ENCODE data around the gene NUMA1.

DNA sequence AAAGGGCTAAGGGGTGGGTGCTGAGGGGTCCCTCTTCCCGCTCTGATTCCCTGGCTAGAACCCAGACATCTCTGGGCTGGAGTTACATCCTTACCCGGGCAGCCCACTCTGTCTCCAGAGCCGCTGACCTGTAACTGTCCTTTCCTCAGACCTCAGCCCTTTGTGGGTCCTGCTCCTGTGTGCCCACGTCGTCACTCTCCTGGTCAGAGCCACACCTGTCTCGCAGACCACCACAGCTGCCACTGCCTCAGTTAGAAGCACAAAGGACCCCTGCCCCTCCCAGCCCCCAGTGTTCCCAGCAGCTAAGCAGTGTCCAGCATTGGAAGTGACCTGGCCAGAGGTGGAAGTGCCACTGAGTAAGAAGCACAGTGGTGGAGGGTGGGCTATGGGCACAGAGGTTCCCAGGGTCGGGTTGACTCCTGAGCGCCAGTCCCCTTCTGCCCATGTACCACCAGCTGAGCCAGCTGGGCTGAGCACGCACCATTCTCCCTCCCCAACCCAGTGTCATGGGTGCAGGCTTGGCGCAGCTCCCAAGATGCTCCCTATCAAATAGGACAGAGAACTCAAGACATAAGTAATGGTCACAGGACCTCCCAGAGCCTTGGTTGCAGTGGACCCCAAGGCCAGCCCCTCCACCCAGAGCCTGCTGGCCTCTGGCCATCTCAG lies 80.0 kb downstream of the NUMA1 start:
- TF ChIP-seq, protein P1, sequence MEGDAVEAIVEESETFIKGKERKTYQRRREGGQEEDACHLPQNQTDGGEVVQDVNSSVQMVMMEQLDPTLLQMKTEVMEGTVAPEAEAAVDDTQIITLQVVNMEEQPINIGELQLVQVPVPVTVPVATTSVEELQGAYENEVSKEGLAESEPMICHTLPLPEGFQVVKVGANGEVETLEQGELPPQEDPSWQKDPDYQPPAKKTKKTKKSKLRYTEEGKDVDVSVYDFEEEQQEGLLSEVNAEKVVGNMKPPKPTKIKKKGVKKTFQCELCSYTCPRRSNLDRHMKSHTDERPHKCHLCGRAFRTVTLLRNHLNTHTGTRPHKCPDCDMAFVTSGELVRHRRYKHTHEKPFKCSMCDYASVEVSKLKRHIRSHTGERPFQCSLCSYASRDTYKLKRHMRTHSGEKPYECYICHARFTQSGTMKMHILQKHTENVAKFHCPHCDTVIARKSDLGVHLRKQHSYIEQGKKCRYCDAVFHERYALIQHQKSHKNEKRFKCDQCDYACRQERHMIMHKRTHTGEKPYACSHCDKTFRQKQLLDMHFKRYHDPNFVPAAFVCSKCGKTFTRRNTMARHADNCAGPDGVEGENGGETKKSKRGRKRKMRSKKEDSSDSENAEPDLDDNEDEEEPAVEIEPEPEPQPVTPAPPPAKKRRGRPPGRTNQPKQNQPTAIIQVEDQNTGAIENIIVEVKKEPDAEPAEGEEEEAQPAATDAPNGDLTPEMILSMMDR (conservative IDR thresholded peaks at IDR 0.05) = no peak
- TF ChIP-seq ZFX (IDR thresholded peaks at IDR 0.05) = no peak
